Measurements from ENCODE around the gene SCD. TPM values are rescaled to one million over a fixed set of nuclear protein-coding genes. Genes with fewer than 3 reads are reported as not detected.

The SCD gene
- total and polyA plus RNA-seq, 4 donors = 43.4 to 1,255 (median 234) TPM

GRCh38 chr10:100357059-100357858 is 10.2 kb downstream of the SCD start:
- H3K9ac ChIP-seq (ENCODE audit: low read depth in 1 of 2, low read length in 2 of 2) = no peak overlapping the region
- peaks cover 3 to 37% (median 30%) of the 10 kb centered on the region in 4 donors for H3K36me3 ChIP-seq (ENCODE audit: control insufficient read depth in 4 of 4, insufficient read depth in 3 of 4, low read depth in 1 of 4, low read length in 3 of 4)
- H3K4me3 ChIP-seq (ENCODE audit: low read depth in 1 of 3, low read length in 3 of 3) = no peak overlapping the region
- no peak for DNase-seq (ENCODE audit: low spot score)
- no peaks in the 10 kb centered on the region for H3K9me3 ChIP-seq (ENCODE audit: control insufficient read depth in 4 of 4, low read length in 3 of 4)
- H3K27me3 ChIP-seq (ENCODE audit: control insufficient read depth in 4 of 4, insufficient read depth in 4 of 4, low read length in 3 of 4) = no peaks in the 10 kb centered on the region
- peaks cover 9 to 52% (median 28%) of the 10 kb centered on the region in 4 donors for H3K4me1 ChIP-seq (ENCODE audit: control insufficient read depth in 4 of 4, insufficient read depth in 4 of 4, low read length in 3 of 4)
- 74% methylated on average over 4 of the region's 4 CpGs for WGBS
- TF ChIP-seq JUND (IDR thresholded peaks at IDR 0.05) = no peak
- no peak for TF ChIP-seq EGR1 (IDR thresholded peaks at IDR 0.05; ENCODE audit: low read depth in 2 of 2)
- no peak for TF ChIP-seq GABPA (IDR thresholded peaks at IDR 0.05 in 1 of 2, conservative IDR thresholded peaks at IDR 0.05 in 1 of 2)
- no peak for TF ChIP-seq ZBTB33 (IDR thresholded peaks at IDR 0.05)
- TF ChIP-seq RXRA (IDR thresholded peaks at IDR 0.05) = no peak
- TF ChIP-seq YY1 (IDR thresholded peaks at IDR 0.05) = no peak
- TF ChIP-seq FOXA1 (IDR thresholded peaks at IDR 0.05) = no peak
- TF ChIP-seq CTCF (IDR thresholded peaks at IDR 0.05; ENCODE audit: low read depth, low read length, missing input control) = no peak
- no peak for TF ChIP-seq NR2F2 (IDR thresholded peaks at IDR 0.05)
- no peak for TF ChIP-seq HNF4G (IDR thresholded peaks at IDR 0.05)
- no peak for TF ChIP-seq RAD21 (IDR thresholded peaks at IDR 0.05)
- TF ChIP-seq MAX (IDR thresholded peaks at IDR 0.05) = no peak
- TF ChIP-seq FOXA2 (IDR thresholded peaks at IDR 0.05) = no peak
- no peak for TF ChIP-seq REST (IDR thresholded peaks at IDR 0.05)
- no peak for TF ChIP-seq TAF1 (conservative IDR thresholded peaks at IDR 0.05)
- no peak for TF ChIP-seq HNF4A (conservative IDR thresholded peaks at IDR 0.05)
- no peak overlapping the region for H3K27ac ChIP-seq (ENCODE audit: low read depth in 1 of 2, low read length in 2 of 2)
